Caco-2 (cell line): Measurements from ENCODE around the gene MAP2K5. TPM values are rescaled to one million over a fixed set of nuclear protein-coding genes. Genes with fewer than 3 reads are reported as not detected.

ENCODE experiments used
- BruUV-seq: library from RNA; stranded (reverse); fragments of 400-500 nt; replicated peaks from 2 replicates; lab custom pipeline; 2021; lab: Mats Ljungman, UMichigan
- CTCF ChIA-PET: fragments of 300-600 bp; sonication (Branson Sonifier 250); formaldehyde crosslinking; loops from one replicate; lab custom pipeline; 2022; ENCODE audit warnings: antibody characterized with exemption; lab: Charles Lee
- POLR2A ChIA-PET: fragments of 300-600 bp; sonication (Branson Sonifier 250); formaldehyde crosslinking; loops from one replicate; lab custom pipeline; 2022; ENCODE audit warnings: antibody characterized with exemption; lab: Charles Lee
- DNase-seq, 2 experiments: peaks; one replicate each; pipeline versions ENCODE4 v3.0.0 to v3.0.0-alpha.2; 2020 to 2022
- H3K27me3 ChIP-seq: replicated peaks from 2 replicates; pipeline ENCODE4 v1.6.0; 2011; ENCODE audit warnings: low read length; ENCODE audit not compliant: control insufficient read depth, insufficient read depth
- H3K36me3 ChIP-seq: 2 replicates; pipeline ENCODE4 v1.5.1; 2011; ENCODE audit warnings: low read length; ENCODE audit not compliant: control insufficient read depth, insufficient read depth
- H3K4me1 ChIP-seq: fragments of 250-450 bp; sonication (Bioruptor Pico); 2 replicates; pipeline ENCODE4 v1.5.1; 2020; ENCODE audit warnings: mild to moderate bottlenecking
- H3K4me3 ChIP-seq: 2 replicates; pipeline ENCODE4 v1.5.1; 2011; ENCODE audit warnings: low read depth, mild to moderate bottlenecking, control low read depth, low read length
- H3K9me3 ChIP-seq: fragments of 250-450 bp; sonication (Bioruptor Pico); 2 replicates; pipeline ENCODE4 v1.5.1; 2020; ENCODE audit warnings: mild to moderate bottlenecking, moderate library complexity
- H3K27ac Mint-ChIP-seq: one replicate; pipeline ENCODE4 v1.8.0; 2022; ENCODE audit warnings: mixed read lengths; ENCODE audit not compliant: unreplicated experiment
- H3K27me3 Mint-ChIP-seq: one replicate; pipeline ENCODE4 v1.8.0; 2022; ENCODE audit warnings: mixed read lengths; ENCODE audit not compliant: insufficient read depth, unreplicated experiment
- H3K36me3 Mint-ChIP-seq: one replicate; pipeline ENCODE4 v1.8.0; 2022; ENCODE audit warnings: mild to moderate bottlenecking, mixed read lengths; ENCODE audit not compliant: insufficient read depth, unreplicated experiment
- H3K4me1 Mint-ChIP-seq: one replicate; pipeline ENCODE4 v1.8.0; 2022; ENCODE audit warnings: low read depth, mixed read lengths; ENCODE audit not compliant: unreplicated experiment
- H3K4me3 Mint-ChIP-seq: one replicate; pipeline ENCODE4 v1.8.0; 2022; ENCODE audit warnings: mild to moderate bottlenecking, moderate library complexity, mixed read lengths; ENCODE audit not compliant: unreplicated experiment
- H3K9me3 Mint-ChIP-seq: one replicate; pipeline ENCODE4 v1.8.0; 2022; ENCODE audit warnings: mixed read lengths; ENCODE audit not compliant: unreplicated experiment
- intact Hi-C: fragments of 100-400 bp; cut with micrococcal nuclease; formaldehyde crosslinking; loops from one replicate; pipeline ENCODE4 v1.10.0; 2022; ENCODE audit not compliant: unreplicated experiment
- total RNA-seq: library from RNA; stranded (reverse); gene quantifications from 2 replicates; pipeline ENCODE4 v1.2.3, GENCODE V29; 2022
- TF ChIP-seq, protein P1 (sequence below), 2 experiments: fragments of 200-600 bp in 1 of 2; IDR thresholded peaks; 1 replicate in 1 of 2; 2 replicates in 1 of 2; pipeline versions ENCODE4 v1.5.1 to v1.8.0; 2011 to 2022; ENCODE audit warnings: antibody characterized with exemption in 1 of 2, control low read depth in 1 of 2, inconsistent platforms in 1 of 2, low read depth in 1 of 2, low read length in 1 of 2, mild to moderate bottlenecking in 1 of 2, moderate library complexity in 1 of 2; ENCODE audit not compliant: insufficient read depth in 1 of 2, severe bottlenecking in 1 of 2, unreplicated experiment in 1 of 2

The MAP2K5 gene
- total RNA-seq, 1 experiment from 2014 or later = 12.2 TPM

DNA sequence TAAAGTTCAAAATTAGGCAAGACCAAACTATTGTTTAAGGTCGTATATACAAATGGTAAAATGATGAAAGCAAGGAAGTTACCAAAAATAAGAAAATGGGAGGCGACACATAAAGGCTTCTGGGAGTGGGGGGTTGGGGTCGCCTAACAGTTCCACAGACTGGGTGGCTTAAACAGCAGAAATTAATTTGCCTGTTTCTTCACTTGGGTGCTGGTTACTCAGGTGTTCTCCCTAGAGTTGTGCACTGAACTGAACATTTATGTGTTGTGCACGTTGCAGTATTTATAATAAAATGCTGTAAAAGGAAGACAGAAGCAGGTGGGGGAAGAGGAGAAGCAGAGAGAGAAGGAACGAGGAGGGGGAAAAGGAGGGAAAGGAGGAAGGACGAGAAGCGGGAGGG lies 307.8 kb downstream of the MAP2K5 start:
- Histone ChIP-seq H3K9me3 (no peaks in the 10 kb centered on the region), H3K36me3 (no peaks in the 10 kb centered on the region), H3K4me3 (no peak overlapping the region), H3K4me1 (peaks cover 14% of the 10 kb centered on the region), H3K27me3 (no peaks in the 10 kb centered on the region)
- Mint-ChIP-seq H3K4me1 (peaks cover 12% of the 10 kb centered on the region), H3K9me3 (no peaks in the 10 kb centered on the region), H3K27me3 (no peaks in the 10 kb centered on the region), H3K36me3 (no peaks in the 10 kb centered on the region), H3K4me3 (no peak overlapping the region), H3K27ac (no peak overlapping the region)
- intact Hi-C loops = no loop called here
- TF ChIP-seq, protein P1, sequence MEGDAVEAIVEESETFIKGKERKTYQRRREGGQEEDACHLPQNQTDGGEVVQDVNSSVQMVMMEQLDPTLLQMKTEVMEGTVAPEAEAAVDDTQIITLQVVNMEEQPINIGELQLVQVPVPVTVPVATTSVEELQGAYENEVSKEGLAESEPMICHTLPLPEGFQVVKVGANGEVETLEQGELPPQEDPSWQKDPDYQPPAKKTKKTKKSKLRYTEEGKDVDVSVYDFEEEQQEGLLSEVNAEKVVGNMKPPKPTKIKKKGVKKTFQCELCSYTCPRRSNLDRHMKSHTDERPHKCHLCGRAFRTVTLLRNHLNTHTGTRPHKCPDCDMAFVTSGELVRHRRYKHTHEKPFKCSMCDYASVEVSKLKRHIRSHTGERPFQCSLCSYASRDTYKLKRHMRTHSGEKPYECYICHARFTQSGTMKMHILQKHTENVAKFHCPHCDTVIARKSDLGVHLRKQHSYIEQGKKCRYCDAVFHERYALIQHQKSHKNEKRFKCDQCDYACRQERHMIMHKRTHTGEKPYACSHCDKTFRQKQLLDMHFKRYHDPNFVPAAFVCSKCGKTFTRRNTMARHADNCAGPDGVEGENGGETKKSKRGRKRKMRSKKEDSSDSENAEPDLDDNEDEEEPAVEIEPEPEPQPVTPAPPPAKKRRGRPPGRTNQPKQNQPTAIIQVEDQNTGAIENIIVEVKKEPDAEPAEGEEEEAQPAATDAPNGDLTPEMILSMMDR (IDR thresholded peaks at IDR 0.05; ENCODE audit: insufficient read depth in 1 of 2, low read depth in 1 of 2, low read length in 1 of 2, severe bottlenecking in 1 of 2, unreplicated experiment in 1 of 2) = no peak
- BruUV-seq = no TSS peak
- ChIA-PET CTCF (no interaction called here), POLR2A (no interaction called here)
- DNase-seq = no peak

GRCh38 chr15:67850994-67851571 lies 308.6 kb downstream of the MAP2K5 start:
- Mint-ChIP-seq H3K9me3 (no peaks in the 10 kb centered on the region), H3K27ac (peak overlapping the region; percentile 16), H3K36me3 (no peaks in the 10 kb centered on the region), H3K4me1 (peaks cover 16% of the 10 kb centered on the region), H3K4me3 (no peak overlapping the region), H3K27me3 (no peaks in the 10 kb centered on the region)
- Histone ChIP-seq H3K9me3 (no peaks in the 10 kb centered on the region), H3K36me3 (no peaks in the 10 kb centered on the region), H3K4me1 (peaks cover 11% of the 10 kb centered on the region), H3K4me3 (no peak overlapping the region), H3K27me3 (no peaks in the 10 kb centered on the region)
- CTCF ChIA-PET = no interaction called here
- intact Hi-C loops = no loop called here
- no peak for DNase-seq
- POLR2A ChIA-PET = no interaction called here
- no TSS peak for BruUV-seq
- TF ChIP-seq, protein P1 (IDR thresholded peaks at IDR 0.05; ENCODE audit: insufficient read depth in 1 of 2, low read depth in 1 of 2, low read length in 1 of 2, severe bottlenecking in 1 of 2, unreplicated experiment in 1 of 2) = no peak

GRCh38 chr15:67852418-67852817 lies 309.9 kb downstream of the MAP2K5 start:
- DNase-seq = no peak
- ChIA-PET CTCF (no interaction called here), POLR2A (no interaction called here)
- H3K9me3 ChIP-seq = no peaks in the 10 kb centered on the region
- H3K27me3 Mint-ChIP-seq = no peaks in the 10 kb centered on the region
- H3K36me3 ChIP-seq = no peaks in the 10 kb centered on the region
- TF ChIP-seq, protein P1 (IDR thresholded peaks at IDR 0.05; ENCODE audit: insufficient read depth in 1 of 2, low read depth in 1 of 2, low read length in 1 of 2, severe bottlenecking in 1 of 2, unreplicated experiment in 1 of 2) = no peak
- H3K27ac Mint-ChIP-seq = no peak overlapping the region
- no TSS peak for BruUV-seq
- H3K9me3 Mint-ChIP-seq = no peaks in the 10 kb centered on the region
- peaks cover 19% of the 10 kb centered on the region for H3K4me1 Mint-ChIP-seq
- no peaks in the 10 kb centered on the region for H3K36me3 Mint-ChIP-seq
- no peaks in the 10 kb centered on the region for H3K27me3 ChIP-seq
- peaks cover 11% of the 10 kb centered on the region for H3K4me1 ChIP-seq
- H3K4me3 ChIP-seq = no peak overlapping the region
- intact Hi-C loops = no loop called here
- H3K4me3 Mint-ChIP-seq = no peak overlapping the region
